NK-92 (cell line): ENCODE data around the gene PACRG.

ENCODE experiments used
- DNase-seq: peaks from one replicate; lab custom pipeline; 2025; ENCODE audit not compliant: unreplicated experiment; lab: John Stamatoyannopoulos, UW

Gene PACRG

DNA sequence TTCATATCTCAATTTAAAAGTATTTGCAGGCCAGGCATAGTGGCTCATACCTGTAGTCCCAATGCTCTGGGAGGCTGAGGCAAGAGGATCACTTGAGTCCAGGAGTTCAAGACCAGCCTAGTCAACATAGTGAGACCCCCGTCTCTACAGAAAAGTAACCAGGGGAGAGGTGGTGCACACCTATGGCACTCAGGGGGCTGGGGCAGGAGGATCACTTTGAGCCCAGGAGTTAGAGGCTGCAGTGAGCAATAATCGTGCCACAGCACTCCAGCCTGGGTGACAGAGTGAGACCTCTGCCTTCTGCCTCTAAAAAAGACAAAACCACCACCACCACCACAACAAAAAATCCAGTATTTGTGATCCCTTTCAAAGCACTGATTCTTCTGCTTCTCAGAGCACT, 501.3 kb downstream of the PACRG start:
- DNase-seq, result no peak

DNA sequence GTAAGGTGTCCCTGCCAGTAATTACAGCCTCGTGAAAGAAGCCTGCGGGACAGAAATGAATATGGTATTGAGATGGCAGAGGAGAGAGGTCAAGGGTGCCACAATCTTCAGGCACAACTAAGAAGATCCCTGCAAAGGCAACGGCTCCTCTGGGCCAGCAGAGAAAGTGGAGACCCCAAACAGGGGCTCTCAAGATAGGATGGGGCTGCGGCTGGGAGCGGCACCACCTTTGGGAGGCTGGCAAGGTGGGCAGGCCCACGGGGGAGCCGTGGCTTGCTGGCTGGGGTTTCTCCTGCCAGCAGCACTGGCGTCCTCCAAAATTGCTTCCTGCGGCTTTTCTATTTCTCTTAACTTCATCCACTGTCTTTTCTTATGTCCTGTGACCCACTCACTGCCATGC, 503.1 kb downstream of the PACRG start:
- DNase-seq, result no peak

DNA sequence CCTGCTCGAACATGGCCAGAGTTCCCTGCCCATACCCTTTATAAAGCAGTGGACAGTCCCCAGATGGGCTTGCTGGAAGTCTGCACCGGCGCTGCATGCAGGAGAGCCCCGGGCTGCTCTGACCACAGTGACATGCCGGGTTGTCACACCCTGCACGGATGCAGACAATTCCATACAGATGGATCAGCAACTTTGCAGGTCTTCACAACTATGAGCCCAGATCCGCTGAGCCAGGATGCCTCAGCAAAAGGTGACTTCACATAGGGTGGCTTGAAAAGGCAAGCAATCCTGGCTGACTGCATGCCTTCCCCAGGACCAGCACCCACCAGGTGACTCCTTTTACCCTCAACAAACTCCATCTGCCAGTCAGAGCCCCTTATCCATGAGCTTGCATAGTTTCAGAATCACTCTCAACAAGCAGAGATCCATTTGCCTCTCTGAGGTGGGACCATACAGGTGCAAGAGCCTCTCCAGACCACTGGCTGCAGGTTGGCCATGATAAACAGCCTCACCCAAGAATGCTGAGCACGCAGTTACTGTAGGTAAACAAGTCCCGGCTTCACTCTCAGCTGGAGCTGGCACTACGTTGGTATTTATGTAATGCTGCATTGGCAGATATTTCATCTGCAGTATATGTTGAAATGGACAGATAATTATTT, 503.7 kb downstream of the PACRG start:
- no peak for DNase-seq

DNA sequence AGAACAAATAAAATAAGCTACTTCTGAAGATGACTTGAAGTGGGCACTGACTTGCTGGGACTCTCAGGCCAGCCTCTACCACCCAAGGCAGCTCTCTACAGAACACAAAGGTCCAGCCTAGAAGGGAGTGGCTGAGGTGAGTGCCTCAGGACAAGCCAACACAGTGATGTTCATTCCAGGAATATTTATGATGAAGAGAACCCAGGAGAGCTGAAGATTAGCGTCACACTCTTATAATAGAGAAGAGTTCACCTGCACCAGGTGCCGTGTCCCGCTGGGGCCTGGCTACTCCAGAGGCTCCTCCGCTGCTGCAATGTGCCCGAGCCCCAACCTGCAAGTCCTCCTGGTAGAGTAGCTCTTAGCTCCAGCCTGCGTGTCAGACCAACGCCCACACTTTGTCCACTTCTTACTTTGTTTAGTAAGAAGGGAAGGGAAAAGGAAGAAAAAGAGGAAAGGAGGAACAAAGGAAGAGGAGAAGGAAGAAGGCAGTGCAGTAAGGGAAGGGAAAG, 504.3 kb downstream of the PACRG start:
- DNase-seq, result no peak

DNA sequence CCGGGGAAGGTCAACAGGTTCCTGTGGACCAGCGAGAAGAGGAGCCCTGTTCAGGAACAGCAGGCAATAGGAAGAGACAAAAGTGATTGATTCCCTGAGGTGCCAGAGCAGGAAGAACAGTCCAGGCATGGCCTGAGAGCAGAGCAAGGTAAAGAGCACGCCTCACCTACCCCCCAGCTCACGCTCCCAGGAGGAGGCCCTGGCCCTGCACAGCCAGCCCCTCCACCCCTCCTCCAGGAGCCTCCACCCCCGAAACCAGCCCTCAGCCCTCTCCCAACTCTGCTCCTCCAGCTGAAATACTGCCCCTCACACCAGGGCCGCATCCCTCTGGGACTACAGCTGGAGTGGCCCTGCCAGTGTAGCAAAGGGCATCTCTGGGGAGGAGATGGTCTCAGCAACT, 504.9 kb downstream of the PACRG start:
- no peak for DNase-seq

DNA sequence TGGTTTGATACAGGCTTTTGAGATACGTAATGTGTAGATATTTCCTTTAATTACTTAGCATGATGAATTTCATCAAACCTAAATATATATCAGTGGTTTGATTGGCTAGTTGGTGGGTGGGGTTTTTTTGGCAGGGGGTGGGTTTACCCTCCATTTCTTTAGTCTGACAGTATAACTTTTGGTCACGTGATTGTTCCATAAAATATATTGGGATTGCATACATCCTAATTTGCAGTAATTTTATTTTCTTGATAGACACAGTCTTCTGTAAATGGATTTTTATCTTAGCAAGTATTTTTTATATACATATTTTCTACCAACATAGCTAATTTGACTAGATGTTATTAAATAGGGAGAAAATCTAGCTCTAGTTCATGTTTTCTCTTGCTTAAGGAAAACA, 509.3 kb downstream of the PACRG start:
- no peak for DNase-seq

DNA sequence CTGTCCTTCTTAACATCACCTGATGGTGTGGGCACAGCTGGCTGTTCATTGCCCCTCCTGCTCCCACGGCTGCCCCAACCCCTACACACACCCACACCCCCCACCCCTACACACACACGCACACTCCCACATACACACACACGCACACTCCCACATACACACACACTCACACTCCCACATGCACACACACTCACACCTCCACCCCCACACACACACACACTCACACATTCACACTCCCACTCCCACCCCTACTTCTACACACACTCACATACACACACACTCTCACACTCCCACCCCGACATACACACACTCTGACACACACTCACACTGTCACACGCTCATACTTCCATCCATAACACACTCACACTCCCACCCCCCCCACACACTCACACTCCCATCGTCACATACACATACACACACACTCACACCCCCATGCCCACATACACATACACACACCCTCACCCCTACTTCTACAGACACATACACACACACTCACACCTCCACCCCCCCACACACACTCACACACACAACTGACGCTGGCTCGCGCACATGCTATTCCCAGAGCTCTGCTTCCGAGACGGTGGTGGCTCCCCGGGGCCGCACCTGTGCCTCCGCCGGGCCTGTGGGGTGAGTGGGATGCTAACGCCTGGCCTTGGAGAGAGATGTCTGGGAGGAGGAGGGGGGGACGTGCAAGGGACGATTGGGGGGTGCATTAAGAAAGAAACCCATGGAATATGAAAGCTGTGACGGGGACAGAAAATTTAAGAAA, 512.0 kb downstream of the PACRG start:
- DNase-seq, result no peak

DNA sequence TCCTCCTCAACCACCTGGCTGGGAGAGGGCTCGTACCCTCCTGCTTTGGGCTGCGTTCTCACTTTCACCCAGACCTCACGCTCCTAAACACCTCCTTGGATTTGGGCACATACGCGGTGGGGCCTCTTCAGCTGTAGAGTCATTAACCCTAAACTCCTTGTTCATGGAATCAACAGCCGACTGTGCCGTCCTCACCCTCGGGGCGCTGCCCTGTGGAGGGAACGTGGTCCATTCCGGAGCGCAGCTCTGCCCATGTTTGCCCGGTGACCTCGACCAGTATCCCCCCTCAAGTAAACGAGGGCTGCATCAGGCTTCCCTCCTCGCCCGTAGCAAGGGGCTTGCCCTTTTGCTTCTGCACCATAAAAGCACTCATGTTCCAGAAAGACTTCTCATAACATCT, 512.8 kb downstream of the PACRG start:
- DNase-seq, result no peak

DNA sequence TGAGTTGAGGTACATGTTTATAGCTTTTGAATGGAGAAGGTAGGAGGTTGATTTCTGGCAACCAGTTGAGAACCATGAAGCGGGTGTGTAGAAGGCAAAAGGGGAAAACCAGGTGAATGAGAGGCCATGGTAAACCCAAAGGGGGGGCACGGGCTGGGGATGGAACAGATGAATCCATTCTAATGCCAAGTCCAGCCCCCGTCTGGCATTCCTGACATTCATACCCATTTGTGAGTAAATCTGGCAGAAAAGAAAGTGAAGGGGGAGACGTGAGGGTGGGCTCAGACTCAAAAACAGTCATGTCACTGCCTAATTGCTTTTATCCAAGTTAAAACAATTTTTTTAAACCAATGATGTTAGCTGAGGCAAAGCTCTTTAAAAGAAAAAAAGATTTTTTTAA, 513.9 kb downstream of the PACRG start:
- DNase-seq, result no peak

DNA sequence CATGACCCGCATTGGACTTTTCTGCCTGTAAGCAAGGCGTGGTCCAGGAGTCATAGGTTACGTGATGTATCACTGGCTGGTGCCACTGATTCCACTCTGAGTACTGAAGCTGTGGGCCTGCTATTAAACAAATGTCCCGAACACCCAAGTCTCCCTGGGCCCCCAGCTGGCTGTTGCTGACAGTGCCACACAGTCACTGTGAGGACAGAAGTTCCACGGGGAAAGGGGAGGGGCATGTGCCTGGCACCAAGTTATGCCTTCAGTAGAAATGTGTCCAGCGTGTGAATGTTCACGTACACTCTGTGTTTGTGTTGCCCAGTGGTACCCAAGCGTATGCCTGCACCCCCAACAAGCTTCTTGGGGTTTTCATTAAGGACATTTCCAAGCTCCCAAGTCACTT, 515.3 kb downstream of the PACRG start:
- DNase-seq, result no peak

DNA sequence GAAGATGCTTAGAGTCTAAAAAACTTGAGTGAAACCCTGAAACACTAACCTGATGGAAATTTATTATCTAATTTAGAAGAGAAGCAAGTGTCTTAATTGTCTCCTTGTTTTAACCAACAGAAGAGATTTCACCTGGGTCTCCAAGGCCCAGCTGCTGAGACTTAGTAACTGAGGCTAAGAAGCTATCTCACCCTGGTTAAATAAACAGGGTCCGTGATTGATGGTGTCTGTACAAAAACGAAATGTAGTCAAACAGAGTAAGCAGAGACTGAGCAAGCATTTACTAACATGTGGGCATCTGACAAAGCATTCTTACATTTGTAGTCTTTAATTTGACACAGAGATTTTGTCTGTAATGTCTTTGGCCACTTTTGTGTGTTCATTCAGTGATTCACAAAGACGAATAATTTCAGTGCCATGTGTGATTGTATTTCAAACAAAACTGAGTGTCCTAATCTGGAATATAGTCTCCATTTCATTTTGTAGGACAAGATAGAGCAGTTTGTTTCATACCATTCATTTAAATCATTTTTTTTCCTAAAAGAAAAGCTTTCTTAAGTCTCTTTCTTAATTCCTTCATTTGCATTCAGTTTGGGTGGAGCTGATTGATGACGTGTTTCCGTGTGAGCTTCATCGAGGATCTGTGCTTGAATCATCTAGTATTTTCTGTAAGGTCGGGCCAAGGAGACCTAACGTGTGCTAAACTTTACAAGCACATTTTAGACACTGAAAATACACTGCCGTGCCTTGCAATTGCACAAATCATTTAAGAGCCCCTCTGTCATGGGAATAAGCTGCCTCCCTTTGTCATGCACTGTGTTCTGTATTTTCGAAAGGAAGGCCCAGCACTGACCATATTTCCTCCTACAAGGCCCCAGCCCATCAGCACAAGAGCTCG, 516.2 kb downstream of the PACRG start:
- DNase-seq, result no peak

DNA sequence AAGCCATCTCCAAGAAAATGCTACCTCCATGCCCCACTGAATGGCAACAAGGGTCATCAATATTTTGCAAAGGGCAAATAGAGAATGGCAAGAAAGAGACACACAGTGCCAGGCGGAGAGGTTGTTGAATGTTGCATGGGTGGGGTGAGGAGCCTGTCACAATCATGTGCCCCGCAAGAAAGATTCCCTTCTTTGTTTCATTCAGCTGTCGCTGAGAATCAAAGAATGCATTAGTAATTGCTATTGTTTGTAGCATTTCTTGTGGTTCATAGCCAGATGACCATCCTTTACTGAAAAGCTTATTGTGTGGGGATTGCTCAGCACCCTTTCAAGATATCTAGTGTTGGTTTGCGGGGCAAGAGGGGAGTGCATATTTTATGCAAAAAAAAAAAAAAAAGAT, 520.3 kb downstream of the PACRG start:
- DNase-seq, result no peak

DNA sequence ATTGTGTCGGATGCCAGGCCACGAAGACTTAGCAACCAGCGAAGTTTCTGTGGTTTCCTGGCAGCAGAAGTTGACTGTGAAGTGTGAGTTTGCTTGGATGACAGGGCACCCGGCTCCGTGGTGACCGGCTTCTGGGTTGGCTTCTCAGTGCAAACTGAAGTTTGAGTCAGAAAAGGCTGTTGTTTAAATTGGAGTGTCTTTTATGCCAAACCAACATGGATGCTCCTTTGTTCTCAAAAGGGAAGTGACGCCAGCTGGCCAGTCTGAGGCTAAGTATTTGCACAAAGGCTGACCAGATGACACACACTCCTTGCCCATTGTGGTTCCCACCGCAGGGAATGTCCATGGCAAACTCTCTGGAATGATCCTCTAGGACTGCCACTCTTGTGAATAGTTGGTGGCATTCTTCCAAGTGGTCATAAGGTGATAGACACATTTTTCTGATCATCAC, 521.9 kb downstream of the PACRG start:
- no peak for DNase-seq

DNA sequence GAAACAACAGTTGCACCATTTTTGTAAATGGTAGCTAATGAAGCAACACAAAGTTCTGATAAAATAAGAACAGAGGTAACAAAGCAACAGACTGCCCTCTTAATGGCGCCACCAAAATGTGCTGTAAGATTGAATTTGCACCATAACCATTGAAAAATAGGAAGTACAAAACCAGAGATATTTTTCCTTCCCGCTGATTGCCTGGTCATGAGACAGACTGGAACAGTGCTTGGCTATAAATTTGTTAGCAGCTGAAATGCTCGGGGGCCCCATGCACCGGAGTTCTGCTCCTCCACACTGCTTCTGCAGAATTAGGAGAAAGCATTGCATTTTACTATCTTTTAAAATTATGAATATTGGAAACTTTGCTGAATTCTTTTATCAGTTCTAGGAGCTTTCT, 522.3 kb downstream of the PACRG start:
- no peak for DNase-seq

DNA sequence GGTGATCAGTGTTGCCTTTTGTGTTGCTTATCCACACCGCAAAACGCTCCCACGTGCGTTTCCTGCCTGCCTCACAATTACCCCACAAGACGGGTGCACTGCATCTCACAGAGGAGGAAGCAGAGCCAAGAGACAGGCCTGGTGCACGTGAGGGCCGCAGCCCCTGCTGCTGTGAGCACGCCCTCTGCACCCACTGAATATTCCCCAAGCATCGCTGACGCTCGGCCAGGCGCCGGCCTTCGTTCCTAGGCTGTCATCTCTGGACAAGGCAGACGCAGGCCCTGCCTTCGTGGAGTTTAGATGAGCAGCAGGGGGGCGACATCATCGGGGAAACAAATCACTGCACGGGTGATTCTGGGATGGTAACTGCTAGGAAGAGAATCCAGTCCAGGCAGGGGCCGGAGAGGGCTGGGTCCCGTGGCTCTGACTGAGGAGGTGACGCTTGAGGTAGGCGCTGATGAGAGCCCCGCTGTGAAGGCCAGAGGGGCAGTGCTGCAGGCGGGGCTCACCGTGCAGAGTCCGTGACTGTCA, 524.4 kb downstream of the PACRG start:
- no peak for DNase-seq

DNA sequence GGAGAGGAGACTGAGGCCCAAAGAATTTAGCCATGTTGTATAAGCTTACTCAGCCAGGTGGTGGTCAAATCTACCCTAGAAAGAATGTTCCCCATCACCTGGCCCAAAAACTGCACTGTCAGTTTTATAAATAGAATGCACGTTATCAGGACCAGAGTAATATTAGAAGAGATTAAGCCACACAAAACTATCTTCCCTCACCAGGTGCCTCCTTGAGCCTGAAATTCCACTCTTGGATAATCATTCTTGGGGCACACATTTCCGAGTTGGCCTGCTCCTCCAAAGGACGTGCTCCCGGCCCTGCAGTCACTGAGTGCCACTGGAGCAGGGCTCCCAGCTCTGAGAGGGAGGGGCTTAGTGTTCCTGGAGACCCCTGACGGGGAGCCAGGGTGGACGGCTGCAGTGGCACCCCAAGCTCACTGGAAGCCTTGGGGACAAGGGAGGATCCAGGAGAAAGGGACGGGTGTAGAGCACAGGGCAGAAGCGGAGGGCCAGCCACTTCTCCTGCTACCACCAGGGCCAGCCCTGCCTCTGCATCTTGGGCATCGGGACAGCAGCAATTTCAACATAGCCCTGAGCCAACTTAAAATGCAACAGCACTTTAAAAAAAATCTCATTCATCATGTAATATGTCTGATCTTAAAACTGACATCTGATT, 525.9 kb downstream of the PACRG start:
- no peak for DNase-seq

DNA sequence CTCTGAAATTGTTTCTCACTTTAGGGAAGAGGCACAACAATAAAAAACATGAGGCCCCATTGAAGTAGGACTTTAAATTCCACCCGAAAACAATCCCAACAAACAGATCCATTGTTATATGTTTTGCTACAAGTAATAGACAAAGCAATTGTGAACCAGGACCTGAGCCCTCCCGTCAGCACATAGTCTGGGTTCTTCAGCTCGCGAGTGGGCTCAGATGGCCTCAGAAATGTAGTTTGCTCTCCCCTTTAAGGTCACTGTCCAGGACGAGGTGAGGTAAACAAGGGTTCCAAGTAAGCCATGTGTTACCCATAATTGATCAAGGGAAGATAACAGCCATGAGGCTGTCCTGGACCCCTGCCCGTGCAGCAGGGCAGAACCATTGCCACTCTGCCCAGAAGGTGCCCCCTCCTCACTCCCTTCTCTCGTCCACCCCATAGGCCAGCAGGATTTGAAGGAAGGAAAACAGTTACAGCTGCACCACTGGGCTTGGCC, 526.6 kb downstream of the PACRG start:
- no peak for DNase-seq

DNA sequence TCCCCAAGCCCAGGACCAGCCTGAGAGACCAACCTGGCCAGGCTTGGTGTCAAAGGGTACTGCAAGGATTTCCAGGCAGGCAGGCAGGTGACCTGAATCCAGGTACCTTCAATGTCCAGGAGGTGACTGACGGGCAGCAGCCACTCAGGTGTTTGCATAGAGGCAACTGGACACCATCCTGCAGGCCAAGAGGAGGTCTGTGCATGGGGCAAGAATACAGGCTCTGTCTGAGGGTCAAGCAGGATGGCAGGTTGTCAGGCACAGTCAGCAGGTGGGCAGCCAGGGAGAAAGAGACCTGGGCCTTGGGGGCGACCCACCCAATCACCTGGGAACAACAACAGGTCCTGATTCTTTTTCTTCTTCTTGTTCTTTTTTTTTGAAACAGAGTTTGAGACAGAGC, 527.5 kb downstream of the PACRG start:
- DNase-seq, result no peak

DNA sequence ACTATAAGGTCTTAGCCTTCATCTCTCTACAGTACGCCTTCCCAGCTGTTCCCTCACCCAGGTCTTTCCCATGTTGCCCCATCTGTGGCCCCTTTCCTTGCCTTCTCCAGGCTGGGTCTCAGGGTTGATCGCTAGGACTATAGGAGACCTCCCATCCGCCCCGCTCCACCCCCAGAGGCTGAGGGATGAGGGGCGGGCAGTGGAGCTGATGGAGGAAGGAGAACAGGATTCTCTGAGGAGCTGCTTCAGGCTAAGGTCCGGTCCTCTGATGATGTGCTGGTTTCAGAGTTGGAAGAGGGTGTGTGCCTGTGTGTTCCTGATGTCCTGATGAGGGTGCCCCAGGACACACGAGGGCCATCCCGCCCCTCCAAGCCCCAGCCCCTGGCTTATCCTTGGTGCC, 531.9 kb downstream of the PACRG start:
- no peak for DNase-seq

DNA sequence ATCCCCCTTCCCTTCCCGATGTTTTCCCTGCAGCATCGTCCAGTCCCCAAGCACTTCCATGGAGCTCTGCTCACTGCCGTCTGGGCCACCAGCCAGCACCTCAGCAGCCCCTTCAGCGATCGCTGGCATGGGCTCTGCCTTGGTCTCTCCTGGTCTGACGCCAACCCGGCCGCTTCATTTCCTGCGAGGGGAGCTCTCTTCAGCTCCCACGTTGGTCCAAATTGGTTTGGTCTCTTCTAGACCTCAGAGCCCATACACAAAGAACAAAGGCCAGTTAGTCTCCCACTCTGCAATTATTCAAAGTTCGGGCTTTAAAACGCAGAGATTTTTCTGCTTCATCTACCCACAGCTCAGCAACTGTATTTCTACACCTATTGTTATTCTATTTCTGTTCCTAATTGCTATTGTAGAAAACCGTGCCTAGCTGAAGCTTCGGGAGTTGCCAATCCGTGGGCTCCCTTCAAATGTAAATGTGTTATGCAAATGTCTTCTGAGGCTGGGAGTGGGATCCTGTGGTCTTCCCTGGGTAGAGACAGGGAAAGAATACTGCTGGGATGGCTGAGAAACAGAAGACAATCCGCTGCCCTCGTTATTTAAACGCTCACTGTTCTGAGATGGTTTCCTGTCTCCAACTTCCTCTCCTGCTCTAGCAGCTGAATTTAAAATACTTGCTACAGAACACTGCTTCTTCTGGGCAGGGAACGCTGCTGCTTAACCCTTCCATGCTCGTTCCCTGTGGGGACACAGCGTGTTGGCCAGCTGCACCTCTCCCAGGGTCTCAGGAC, 532.5 kb downstream of the PACRG start:
- DNase-seq, result no peak
